Prostate gland (tissue), 2 donors: ENCODE data around the gene HES3.

Experiments used
- POLR2A ChIP-seq: fragments of 450-650 bp; IDR thresholded peaks from one replicate; pipeline ENCODE4 v1.6.1; 2016; ENCODE audit warnings: antibody characterized with exemption, mild to moderate bottlenecking
- POLR2AphosphoS5 ChIP-seq: sonication (generic); formaldehyde crosslinking; IDR thresholded peaks from one replicate; pipeline ENCODE4 v1.6.1; 2017; ENCODE audit warnings: antibody characterized with exemption
- TF ChIP-seq, protein P1 (sequence below), 4 experiments: fragments of 200-600 bp in 2 of 4; fragments of 450-650 bp in 2 of 4; sonication (generic) in 2 of 4; IDR thresholded peaks; 1 replicate in 3 of 4; 2 replicates in 1 of 4; pipeline ENCODE4 v1.5.1; 2016 to 2019; ENCODE audit warnings: antibody characterized with exemption in 4 of 4, mild to moderate bottlenecking in 2 of 4, moderate library complexity in 2 of 4

DNA sequence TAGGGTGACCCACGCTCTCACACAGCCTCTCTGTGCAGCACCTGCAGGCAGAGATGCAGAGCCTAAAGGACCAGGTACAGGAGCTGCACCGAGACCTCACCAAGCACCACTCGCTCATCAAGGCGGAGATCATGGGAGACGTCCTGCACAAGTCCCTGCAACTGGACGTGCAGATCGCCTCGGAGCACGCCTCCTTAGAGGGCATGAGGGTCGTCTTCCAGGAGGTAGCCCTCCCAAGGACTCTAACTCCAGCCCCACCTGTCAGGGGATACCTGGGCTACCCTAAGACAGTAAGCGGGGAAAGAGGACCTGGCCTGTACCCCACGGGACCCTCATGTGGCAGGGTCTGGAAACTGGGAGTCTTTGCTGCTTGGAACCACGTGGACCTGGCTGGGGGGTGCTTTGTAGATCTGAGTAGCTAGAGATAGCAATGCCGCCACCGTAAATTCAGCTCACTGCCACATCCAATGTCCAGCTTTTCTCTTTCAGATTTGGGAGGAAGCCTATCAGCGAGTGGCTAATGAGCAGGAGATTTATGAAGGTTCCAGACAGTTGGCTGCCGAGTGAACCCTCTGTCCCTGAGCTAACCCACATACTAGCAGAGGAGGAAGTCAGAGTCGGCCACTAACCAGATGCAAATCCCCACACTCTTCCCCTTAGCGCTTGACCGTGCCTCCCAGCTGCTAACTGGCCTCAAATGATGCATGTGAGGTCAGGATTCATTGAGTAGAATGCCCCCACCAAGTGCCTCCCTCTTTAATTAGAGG lies 31.6 kb upstream of the HES3 start:
- TF ChIP-seq, protein P1, sequence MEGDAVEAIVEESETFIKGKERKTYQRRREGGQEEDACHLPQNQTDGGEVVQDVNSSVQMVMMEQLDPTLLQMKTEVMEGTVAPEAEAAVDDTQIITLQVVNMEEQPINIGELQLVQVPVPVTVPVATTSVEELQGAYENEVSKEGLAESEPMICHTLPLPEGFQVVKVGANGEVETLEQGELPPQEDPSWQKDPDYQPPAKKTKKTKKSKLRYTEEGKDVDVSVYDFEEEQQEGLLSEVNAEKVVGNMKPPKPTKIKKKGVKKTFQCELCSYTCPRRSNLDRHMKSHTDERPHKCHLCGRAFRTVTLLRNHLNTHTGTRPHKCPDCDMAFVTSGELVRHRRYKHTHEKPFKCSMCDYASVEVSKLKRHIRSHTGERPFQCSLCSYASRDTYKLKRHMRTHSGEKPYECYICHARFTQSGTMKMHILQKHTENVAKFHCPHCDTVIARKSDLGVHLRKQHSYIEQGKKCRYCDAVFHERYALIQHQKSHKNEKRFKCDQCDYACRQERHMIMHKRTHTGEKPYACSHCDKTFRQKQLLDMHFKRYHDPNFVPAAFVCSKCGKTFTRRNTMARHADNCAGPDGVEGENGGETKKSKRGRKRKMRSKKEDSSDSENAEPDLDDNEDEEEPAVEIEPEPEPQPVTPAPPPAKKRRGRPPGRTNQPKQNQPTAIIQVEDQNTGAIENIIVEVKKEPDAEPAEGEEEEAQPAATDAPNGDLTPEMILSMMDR (IDR thresholded peaks at IDR 0.05): no peak
- no peak for TF ChIP-seq POLR2AphosphoS5
- no peak for TF ChIP-seq POLR2A
